ENCODE results near the gene LMBR1. TPM values are rescaled to one million over a fixed set of nuclear protein-coding genes. Genes with fewer than 3 reads are reported as not detected.
A peak's percentile ranks its signal among the peaks of the same experiment; 100 is the strongest.

LMBR1 gene
- total and polyA plus RNA-seq, 2 of the 13 experiments (the other 11 are each of a cell fraction or from before 2014, with no cell fraction given) = 20.9 to 39.6 TPM

DNA sequence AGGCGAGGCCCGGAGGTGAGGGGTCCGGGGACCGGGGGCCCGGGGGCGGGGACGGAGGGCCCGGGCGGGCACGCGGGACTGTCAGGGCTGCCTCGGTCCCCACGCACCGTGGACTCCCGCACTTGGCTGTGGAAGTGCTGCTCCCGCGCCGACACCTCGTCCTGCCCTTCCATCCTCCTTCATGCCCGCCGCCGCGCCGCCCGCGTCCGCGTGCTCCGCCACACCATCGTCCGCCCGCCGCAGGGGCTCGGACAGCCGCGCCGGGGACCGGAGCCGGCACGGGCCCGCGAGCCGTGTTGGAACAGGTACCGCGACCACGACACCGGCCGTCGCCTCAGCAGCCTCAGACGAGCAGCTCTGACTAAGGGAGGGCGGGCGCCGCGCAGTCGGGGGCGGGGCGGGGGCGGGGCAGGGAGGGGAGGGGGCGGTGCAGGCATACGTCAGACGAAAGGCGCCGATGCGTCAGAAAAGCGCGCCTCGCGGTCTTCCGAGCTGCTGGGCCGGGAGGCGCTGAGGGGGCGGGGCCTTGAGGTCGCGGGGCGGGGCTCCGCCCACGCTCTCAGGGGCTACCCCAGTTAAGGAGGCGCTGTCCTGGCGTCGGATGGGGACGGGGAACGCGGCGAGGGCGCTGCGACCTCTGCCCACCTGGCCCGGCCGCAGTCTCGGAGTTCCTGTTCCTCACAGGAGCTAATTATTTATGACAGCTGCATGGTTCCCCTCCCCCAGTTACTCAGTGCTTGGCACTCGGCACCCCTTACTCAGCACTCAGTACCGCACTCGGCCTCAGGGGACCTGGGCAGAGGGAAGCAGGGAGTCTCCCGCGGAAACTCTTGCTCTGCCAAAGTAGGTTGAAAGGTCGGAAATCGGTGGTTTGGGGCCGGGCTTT lies at the start of gene LMBR1 (continued):
- TF ChIP-seq, protein P1, sequence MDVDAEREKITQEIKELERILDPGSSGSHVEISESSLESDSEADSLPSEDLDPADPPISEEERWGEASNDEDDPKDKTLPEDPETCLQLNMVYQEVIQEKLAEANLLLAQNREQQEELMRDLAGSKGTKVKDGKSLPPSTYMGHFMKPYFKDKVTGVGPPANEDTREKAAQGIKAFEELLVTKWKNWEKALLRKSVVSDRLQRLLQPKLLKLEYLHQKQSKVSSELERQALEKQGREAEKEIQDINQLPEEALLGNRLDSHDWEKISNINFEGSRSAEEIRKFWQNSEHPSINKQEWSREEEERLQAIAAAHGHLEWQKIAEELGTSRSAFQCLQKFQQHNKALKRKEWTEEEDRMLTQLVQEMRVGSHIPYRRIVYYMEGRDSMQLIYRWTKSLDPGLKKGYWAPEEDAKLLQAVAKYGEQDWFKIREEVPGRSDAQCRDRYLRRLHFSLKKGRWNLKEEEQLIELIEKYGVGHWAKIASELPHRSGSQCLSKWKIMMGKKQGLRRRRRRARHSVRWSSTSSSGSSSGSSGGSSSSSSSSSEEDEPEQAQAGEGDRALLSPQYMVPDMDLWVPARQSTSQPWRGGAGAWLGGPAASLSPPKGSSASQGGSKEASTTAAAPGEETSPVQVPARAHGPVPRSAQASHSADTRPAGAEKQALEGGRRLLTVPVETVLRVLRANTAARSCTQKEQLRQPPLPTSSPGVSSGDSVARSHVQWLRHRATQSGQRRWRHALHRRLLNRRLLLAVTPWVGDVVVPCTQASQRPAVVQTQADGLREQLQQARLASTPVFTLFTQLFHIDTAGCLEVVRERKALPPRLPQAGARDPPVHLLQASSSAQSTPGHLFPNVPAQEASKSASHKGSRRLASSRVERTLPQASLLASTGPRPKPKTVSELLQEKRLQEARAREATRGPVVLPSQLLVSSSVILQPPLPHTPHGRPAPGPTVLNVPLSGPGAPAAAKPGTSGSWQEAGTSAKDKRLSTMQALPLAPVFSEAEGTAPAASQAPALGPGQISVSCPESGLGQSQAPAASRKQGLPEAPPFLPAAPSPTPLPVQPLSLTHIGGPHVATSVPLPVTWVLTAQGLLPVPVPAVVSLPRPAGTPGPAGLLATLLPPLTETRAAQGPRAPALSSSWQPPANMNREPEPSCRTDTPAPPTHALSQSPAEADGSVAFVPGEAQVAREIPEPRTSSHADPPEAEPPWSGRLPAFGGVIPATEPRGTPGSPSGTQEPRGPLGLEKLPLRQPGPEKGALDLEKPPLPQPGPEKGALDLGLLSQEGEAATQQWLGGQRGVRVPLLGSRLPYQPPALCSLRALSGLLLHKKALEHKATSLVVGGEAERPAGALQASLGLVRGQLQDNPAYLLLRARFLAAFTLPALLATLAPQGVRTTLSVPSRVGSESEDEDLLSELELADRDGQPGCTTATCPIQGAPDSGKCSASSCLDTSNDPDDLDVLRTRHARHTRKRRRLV (CRISPR knock-in tag; IDR thresholded peaks at IDR 0.05) = no peak
- no peak for TF ChIP-seq SNAI1 (CRISPR knock-in tag; IDR thresholded peaks at IDR 0.05; ENCODE audit: borderline replicate concordance)
- no peak for TF ChIP-seq FOXP1 (IDR thresholded peaks at IDR 0.05)
- TF ChIP-seq FOXP1 (CRISPR knock-in tag; IDR thresholded peaks at IDR 0.05) = no peak
- TF ChIP-seq SATB2 (CRISPR knock-in tag; IDR thresholded peaks at IDR 0.05) = no peak
- no peak for TF ChIP-seq CENPX (CRISPR knock-in tag; IDR thresholded peaks at IDR 0.05)
- no peak for TF ChIP-seq ZMYM2 (CRISPR knock-in tag; IDR thresholded peaks at IDR 0.05)
- no peak for TF ChIP-seq RARA (CRISPR knock-in tag; IDR thresholded peaks at IDR 0.05)
- peak; percentile 66 to 89 for TF ChIP-seq POLR2A (IDR thresholded peaks at IDR 0.05; ENCODE audit: insufficient read depth in 1 of 2, low read depth in 2 of 2, low read length in 2 of 2)
- TF ChIP-seq ELF4 (CRISPR knock-in tag; IDR thresholded peaks at IDR 0.05; ENCODE audit: borderline replicate concordance) = no peak
- TF ChIP-seq, protein P2, sequence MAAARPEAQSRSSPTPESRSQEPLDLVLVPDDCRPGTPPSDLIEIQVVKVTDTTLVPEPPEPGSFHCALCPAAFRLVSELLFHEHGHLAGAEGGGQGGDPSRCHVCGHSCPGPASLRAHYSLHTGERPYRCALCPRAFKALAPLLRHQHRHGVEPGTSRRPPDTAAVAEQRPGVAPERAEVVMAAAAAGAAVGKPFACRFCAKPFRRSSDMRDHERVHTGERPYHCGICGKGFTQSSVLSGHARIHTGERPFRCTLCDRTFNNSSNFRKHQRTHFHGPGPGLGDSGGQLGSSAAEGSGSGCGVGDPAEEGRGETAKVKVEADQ (CRISPR knock-in tag; IDR thresholded peaks at IDR 0.05; ENCODE audit: borderline replicate concordance) = no peak; the same call in 1 of the 2 replicates
- no peak for TF ChIP-seq PAF1 (CRISPR knock-in tag; IDR thresholded peaks at IDR 0.05)
- peak; percentile 80 for TF ChIP-seq THAP11 (CRISPR knock-in tag; IDR thresholded peaks at IDR 0.05)
- TF ChIP-seq ZNF546 (CRISPR knock-in tag; conservative IDR thresholded peaks at IDR 0.05) = no peak
- TF ChIP-seq, protein P3, sequence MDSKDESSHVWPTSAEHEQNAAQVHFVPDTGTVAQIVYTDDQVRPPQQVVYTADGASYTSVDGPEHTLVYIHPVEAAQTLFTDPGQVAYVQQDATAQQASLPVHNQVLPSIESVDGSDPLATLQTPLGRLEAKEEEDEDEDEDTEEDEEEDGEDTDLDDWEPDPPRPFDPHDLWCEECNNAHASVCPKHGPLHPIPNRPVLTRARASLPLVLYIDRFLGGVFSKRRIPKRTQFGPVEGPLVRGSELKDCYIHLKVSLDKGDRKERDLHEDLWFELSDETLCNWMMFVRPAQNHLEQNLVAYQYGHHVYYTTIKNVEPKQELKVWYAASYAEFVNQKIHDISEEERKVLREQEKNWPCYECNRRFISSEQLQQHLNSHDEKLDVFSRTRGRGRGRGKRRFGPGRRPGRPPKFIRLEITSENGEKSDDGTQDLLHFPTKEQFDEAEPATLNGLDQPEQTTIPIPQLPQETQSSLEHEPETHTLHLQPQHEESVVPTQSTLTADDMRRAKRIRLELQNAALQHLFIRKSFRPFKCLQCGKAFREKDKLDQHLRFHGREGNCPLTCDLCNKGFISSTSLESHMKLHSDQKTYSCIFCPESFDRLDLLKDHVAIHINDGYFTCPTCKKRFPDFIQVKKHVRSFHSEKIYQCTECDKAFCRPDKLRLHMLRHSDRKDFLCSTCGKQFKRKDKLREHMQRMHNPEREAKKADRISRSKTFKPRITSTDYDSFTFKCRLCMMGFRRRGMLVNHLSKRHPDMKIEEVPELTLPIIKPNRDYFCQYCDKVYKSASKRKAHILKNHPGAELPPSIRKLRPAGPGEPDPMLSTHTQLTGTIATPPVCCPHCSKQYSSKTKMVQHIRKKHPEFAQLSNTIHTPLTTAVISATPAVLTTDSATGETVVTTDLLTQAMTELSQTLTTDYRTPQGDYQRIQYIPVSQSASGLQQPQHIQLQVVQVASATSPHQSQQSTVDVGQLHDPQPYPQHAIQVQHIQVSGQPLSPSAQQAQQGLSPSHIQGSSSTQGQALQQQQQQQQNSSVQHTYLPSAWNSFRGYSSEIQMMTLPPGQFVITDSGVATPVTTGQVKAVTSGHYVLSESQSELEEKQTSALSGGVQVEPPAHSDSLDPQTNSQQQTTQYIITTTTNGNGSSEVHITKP (CRISPR knock-in tag; IDR thresholded peaks at IDR 0.05; ENCODE audit: low read depth) = no peak
- TF ChIP-seq SSRP1 (CRISPR knock-in tag; IDR thresholded peaks at IDR 0.05) = no peak
- no peak for TF ChIP-seq ZNF33A (CRISPR knock-in tag; IDR thresholded peaks at IDR 0.05; ENCODE audit: borderline replicate concordance)
- no peak for TF ChIP-seq ZNF816 (CRISPR knock-in tag; IDR thresholded peaks at IDR 0.05; ENCODE audit: borderline replicate concordance)
- TF ChIP-seq, protein P4, sequence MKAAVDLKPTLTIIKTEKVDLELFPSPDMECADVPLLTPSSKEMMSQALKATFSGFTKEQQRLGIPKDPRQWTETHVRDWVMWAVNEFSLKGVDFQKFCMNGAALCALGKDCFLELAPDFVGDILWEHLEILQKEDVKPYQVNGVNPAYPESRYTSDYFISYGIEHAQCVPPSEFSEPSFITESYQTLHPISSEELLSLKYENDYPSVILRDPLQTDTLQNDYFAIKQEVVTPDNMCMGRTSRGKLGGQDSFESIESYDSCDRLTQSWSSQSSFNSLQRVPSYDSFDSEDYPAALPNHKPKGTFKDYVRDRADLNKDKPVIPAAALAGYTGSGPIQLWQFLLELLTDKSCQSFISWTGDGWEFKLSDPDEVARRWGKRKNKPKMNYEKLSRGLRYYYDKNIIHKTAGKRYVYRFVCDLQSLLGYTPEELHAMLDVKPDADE (CRISPR knock-in tag; IDR thresholded peaks at IDR 0.05) = no peak
- no peak for TF ChIP-seq NPAS2 (CRISPR knock-in tag; IDR thresholded peaks at IDR 0.05; ENCODE audit: borderline replicate concordance)

All from HepG2 (cell line).